Stimulated activated CD8-positive, alpha-beta memory T cell treated with anti-CD3 and anti-CD28 coated beads, Interleukin-7, amount 100 ng/mL, for 48 hours (primary cell): ENCODE results near the gene GPR37L1.
"Not testable (repeated sequence)": the region's sequence is repeated elsewhere in the genome, so short reads cannot be mapped to it uniquely, and the experiment has no call there.

ENCODE experiments used
- DNase-seq, 2 donors: peaks; one replicate each; pipeline ENCODE4 v3.0.0-alpha.2; 2020; ENCODE audit warnings: low read depth in 1 of 2; ENCODE audit errors: extremely low read depth in 1 of 2

GPR37L1 gene

DNA sequence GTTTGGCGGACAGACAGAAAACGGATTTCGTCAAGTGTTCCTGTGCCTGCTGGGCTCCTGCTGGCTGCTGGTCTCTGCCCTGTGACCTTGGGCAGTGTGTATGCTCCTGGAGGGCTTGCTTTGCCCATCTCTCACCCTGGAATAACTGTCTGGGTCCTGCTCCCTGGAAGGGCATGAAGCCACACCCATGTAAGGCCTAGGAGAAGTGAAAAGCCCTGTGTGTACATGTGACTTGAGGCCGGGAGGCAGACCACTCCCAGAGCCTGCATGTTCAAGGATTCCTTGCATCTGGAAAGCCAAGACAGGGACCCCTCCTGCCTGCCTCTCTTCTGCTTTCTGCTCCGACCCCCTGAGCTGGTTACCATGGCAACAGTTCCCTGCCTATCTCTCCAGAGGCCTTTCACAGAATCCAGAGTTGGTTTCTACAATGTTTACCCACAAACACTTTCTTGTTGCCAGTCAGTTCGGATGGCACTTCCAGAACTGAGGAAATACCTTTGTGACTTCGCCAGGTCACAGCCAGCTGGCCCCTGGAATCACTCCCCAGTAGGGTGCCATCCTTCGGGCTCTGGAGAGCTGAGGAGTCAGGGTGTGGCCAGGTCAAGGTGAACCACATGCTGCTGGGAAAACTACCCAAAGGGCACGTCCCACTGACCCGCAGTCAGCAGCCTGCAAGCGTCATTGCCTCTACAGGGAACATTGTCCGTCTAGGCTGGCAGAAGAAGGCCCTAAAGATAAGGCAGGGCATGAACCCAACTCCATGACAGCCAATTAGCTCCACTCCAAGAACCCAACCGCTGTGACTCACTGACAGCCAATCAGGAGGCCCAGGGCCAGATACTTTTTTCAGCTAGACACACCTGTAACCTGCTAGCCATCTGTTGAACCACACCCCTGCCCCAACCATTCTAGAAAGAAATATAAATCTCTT lies 14.7 kb upstream of the GPR37L1 start:
- no peak for DNase-seq

DNA sequence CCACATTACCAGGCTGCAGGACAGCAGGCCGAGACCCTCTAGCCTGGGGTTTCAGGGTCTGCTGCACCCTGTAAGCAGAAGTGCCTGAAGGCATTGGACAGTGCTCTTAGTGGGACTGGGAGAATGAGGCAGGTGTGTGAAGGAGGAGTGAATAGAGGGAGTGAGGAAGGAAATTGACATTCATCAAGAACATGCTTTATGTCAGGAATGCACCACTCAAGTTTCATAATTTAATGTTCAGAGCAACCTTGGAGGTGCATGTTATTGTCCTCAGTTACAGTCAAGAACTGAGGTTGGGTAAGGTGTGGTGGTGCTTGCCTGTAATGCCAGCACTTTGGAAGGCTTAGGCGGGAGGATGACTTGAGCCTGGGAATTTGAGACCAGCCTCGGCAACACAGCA lies 11.7 kb upstream of the GPR37L1 start:
- DNase-seq, result no peak

DNA sequence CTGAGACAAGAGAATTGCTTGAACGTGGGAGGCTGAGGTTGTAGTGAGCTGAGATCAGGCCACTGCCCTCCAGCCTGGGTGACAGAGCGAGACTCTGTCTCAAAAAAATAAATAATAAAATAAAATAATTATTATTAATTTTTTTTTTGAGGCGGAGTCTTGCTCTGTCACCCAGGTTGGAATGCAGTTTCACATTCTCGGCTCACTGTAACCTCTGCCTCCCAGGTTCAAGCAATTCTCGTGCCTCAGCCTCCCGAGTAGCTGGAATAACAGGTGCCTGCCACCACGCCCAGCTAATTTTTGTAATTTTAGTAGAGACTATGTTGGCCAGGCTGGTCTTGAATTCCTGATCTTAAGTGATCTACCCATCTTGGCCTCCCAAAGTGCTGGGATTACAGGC lies 11.1 kb upstream of the GPR37L1 start:
- DNase-seq, result not testable (repeated sequence)

DNA sequence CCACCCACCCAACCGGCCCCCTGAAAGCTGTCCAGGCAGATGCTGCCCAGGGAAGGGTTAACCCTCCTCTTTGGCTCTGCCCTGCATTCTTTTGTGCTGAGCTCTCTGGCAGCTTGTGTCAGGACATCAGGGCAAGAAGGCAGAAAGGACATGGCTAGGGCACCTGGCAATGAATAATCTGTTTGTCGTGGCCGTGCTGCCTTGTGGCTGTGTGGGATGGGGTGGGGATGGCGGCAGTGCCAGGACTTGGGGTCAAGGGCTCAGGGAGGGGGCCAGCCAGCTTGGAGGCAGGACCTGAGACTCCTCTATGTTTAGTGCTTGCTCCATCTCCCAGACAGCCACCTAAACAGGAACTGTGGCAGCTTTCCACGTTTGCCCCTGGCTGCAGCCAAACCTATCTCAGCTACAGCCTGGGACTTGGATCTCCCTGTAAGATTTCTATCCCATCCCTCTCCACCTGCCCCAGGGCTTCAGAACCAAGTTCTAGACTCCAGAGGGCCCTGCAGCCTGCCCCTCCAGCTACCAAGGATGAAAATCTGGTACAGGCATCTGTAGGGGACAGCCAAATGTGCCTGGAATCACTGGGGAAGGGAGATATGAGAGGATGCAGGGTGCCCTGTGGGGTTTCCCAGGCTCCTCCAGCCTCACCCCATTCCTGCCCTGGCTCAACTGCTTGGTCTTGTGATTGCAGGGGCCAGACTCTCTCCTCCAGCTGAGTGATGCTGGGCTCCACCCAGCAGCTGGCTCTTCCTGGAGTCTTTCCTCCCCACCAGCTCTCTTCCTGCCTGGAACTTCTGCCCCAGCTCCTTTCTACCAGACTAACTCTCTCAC lies 9.6 kb upstream of the GPR37L1 start:
- no peak for DNase-seq

DNA sequence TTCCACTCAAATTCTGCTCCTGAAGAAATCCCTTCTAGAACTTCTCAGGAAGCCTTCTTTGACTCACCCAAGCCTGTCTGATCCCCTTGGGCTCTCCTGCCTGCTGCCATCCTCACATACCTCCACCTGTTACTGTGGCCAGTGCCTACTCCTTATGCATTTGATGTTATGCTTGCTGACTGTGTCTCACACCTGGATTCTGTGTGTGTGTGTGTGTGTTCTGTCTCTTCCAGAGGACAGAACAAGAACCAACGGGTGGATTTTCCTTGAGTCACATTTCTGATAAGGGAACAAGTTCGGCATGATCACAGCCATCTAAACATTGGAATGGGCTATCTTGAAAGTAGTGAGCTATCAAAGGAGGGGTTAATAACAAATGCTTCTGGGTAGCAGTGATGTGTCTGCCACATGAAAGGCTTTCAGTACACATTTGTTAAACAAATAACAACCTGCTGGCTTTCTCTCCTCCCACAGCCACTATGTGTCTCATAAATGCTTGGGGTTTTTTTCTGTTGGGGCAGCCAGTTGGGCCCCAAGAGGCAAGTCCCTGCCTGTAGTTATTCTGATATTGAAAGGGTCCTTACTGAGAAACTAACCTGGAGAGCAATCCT lies 8.9 kb upstream of the GPR37L1 start:
- DNase-seq, result no peak

DNA sequence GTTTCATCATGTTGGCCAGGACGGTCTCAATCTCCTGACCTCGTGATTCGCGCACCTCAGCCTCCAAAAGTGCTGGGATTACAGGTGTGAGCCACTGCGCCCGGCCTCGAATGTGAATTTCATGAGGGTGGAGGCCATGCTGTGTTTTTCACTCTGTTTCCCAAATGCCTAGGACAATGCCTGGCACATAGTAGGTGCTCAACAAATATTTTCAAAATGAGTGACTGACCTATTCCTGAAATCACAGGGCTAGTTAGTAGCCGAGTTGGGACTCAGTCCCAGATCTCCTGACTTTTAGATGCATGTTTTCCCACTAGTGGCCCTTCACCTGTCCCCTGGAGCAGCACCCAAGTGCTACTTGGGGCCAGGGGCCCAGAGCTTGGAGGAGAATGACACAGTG lies 6.4 kb upstream of the GPR37L1 start:
- DNase-seq, result no peak

DNA sequence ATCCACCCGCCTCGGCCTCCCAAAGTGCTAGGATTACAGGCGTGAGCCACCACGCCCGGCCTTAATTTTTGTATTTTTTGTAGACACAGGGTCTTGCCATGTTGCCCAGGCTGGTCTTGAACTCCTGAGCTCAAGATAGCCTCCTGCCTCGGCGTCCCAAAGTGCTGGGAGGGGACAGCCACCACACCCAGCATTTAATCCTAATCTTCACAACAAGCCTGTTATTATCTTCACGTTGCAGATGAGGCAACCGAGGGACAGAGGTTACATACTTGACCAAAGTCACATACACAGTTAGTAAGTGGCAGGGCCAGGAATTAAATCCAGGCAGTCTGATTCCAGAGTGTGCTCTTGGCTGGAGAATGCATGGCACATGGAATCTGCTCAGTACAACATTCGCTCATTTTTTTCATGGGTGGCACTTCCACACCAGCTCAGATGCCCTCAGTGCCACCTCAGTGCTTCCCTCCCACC lies 4.8 kb upstream of the GPR37L1 start:
- DNase-seq, result no peak

DNA sequence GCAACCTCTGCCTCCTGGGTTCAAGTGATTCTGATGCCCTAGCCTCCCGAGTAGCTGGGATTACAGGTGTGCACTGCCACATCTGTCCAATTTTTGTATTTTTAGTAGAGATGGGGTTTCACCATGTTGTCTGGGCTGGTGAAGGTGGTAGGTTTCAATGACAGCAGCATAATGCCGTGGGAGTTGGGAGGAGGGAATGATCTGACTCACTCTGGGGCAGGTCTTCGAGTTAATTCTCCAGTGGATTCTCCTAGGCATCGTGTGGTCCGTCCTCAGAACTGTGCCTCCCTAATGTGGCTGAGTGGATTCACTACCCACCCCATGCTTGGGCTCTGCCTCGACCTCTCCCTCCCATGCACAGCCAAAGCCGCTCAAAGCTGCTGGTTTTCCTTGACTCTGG lies 1.7 kb upstream of the GPR37L1 start:
- DNase-seq, result no peak

DNA sequence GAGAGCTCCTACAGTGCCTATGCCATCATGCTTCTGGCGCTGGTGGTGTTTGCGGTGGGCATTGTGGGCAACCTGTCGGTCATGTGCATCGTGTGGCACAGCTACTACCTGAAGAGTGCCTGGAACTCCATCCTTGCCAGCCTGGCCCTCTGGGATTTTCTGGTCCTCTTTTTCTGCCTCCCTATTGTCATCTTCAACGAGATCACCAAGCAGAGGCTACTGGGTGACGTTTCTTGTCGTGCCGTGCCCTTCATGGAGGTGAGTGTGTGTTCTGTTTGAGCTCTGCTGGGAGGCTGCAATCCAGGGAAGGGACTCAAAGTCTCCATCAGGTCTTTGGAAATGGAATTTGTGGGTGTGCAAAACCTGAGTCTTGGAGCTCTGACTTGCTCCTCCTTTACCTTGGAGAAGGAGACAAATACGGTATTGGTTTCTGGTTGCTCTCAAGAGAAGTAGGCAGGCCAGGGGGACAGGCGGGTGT lies 658 bp downstream of the GPR37L1 start:
- DNase-seq, result no peak

DNA sequence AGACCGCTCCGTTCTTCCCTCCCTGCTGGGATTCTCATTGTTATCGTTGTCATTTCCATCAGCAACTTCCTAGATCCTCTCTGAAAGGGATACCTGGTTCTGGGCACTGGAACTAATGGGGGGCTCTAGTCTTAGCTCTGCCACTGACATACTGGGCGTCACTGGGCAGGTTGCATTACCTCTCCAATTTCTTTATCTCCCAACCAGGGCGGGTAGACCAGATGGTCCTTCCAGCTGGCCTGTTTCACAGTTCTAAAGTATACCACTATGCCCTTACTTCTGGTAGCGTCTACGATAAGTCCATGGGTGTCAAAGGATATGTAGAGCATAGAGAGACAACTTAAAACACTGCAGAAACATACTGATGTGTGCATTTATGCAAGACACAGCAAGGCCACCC lies 1.4 kb downstream of the GPR37L1 start:
- no peak for DNase-seq

DNA sequence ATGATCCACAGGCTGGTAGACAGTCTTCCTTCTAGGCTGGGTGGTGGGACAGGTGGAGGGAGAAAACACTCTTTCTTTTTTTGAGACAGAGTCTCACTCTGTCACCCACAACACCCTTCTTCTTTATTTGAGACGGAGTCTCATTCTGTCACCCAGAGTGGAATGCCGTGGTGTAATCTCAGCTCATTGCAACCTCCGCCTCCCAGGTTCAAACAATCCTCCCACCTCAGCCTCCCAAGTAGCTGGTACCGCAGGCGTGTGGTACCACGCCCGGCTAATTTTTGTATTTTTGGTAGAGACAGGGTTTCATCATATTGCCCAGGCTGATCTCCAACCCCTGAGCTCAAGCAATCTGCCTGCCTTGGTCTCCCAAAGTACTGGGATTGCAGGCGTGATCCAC lies 2.9 kb downstream of the GPR37L1 start:
- no peak for DNase-seq

DNA sequence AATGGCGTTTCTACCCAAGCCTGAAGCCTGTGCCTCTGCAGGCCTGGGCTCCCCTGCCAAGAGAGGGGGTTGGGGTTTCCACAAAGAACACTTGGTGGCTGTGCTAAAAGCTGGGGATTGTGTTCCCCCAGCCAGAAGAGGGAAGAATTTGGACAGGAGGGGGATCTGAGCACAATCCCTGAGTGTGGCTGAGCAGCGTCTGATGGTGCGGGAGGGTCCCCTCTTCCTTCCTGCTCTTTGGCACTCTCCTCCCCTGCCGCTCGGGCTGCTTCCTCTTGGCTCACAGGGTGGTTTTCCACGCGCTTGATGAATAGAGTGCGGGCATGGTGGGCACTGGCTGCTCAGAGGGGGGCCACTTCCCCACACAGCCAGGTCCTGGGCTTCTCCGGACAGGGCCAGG lies 3.7 kb downstream of the GPR37L1 start:
- no peak for DNase-seq

DNA sequence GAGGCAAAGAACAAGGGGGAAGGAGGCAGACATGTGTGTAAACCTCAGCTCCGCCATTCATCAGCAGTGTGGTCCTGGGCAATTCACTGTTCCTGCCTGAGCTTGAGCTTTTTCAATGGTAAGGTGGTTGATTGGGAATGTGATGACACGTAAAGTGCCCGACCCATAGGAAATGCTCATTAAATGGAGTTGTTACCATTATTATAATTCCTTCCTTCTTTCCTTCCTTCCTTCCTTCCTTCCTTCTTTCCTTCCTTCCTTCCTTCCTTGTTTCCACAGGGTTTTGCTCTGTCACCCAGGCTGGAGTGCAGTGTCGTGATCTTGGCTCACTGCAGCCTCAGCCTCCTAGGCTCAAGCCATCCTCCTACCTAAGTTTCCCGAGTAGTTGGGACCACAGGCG lies 4.3 kb downstream of the GPR37L1 start:
- no peak for DNase-seq

DNA sequence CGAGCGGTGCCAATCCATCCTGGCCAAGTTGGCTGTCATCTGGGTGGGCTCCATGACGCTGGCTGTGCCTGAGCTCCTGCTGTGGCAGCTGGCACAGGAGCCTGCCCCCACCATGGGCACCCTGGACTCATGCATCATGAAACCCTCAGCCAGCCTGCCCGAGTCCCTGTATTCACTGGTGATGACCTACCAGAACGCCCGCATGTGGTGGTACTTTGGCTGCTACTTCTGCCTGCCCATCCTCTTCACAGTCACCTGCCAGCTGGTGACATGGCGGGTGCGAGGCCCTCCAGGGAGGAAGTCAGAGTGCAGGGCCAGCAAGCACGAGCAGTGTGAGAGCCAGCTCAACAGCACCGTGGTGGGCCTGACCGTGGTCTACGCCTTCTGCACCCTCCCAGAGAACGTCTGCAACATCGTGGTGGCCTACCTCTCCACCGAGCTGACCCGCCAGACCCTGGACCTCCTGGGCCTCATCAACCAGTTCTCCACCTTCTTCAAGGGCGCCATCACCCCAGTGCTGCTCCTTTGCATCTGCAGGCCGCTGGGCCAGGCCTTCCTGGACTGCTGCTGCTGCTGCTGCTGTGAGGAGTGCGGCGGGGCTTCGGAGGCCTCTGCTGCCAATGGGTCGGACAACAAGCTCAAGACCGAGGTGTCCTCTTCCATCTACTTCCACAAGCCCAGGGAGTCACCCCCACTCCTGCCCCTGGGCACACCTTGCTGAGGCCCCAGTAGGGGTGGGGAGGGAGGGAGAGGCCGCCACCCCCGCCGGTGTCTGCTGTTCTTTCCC lies 5.3 kb downstream of the GPR37L1 start:
- DNase-seq, result no peak

DNA sequence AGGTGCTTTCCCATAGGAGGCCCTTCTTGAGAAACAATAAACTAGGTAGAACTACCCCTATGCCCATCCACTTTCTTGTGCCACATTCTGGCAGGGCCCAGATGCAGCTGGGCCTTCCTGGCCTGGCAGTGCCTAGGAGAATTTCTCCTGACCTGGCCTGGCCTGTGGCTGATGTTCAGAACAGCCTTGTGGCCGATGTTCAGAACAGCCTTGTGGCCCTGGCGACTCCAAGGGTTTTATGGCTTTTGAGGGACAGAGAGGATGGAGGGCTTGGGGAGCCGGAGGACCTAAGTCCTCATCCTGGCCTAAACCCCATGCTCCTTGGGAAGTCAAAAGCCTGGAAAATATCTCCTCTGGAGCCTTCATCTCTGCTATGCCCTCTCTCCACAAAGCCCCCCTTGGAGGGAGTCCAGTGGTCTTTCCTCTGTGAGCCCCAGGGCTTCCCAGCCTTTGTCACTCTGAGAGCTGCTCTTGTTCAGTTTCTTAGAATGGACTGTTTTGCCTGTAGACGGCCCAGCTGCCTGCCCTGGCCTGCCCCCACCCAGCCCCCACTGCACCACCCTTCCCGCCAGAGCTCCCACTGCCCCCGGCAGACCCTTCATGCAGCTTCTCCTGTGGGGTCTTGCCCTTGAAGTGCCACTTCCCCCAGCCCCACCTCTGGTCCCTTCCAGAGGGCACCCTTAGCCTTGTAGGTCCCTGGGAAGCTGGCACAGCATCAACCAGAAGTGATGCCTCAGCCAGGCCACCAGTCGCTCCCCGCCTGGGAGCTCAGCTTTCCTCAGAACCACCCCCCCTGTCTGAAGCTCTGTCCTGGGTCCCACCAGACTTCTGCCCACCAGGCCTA lies 7.0 kb downstream of the GPR37L1 start:
- no peak for DNase-seq

DNA sequence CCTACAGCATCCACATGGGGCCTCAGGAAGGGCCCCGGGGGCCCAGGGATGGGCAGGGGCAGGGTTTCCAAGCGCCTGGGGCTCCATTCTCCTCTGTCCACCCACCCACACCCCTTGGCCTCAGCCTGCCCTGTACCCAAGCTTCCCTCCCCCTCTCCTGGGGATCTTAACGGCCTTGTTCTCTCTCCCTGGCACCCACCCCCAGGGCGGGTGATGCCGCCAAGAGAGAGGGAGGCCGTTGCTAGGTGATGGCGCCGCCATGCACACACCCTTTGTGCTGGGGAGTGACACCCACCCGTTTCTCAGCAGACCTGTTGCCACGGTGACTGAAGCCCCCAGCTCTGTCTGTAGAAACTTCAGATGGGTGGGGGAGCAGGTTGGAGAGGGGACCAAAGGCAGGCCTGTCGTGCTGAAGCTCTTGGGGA lies 7.6 kb downstream of the GPR37L1 start:
- DNase-seq, result no peak

DNA sequence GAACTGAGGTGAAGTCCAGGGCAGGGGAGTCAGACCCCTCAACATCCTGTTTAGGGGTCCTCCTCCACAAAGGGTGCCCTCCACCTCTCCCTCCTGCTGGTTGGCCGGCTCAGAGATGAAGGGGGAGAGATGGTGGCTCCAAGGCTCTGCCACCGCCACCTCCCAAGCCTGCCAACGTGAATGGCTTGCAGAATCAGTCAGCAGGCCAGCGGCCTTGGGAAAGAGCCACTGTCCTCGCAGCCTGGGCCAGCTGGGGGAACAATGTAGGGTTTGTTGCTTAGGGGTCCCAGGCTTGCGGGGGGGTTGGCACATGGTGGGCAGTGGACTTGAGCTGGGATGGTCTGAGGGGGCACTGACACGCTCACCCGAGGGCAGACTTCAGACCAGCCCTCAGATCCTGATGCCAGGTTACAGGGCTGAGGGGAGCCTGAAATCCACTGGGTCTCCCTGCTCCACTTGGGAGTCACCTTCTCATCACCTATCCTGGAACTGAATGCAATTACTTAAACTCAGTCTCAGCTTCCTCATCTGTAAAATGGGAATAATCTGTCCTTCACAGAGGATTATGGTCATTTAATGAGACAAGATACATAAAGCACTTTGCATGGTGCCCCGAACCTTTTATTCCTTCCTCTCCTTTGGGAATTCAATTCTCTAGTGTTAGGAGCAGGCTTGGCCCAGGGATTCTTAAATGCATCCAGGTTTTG lies 8.3 kb downstream of the GPR37L1 start:
- DNase-seq, result no peak

DNA sequence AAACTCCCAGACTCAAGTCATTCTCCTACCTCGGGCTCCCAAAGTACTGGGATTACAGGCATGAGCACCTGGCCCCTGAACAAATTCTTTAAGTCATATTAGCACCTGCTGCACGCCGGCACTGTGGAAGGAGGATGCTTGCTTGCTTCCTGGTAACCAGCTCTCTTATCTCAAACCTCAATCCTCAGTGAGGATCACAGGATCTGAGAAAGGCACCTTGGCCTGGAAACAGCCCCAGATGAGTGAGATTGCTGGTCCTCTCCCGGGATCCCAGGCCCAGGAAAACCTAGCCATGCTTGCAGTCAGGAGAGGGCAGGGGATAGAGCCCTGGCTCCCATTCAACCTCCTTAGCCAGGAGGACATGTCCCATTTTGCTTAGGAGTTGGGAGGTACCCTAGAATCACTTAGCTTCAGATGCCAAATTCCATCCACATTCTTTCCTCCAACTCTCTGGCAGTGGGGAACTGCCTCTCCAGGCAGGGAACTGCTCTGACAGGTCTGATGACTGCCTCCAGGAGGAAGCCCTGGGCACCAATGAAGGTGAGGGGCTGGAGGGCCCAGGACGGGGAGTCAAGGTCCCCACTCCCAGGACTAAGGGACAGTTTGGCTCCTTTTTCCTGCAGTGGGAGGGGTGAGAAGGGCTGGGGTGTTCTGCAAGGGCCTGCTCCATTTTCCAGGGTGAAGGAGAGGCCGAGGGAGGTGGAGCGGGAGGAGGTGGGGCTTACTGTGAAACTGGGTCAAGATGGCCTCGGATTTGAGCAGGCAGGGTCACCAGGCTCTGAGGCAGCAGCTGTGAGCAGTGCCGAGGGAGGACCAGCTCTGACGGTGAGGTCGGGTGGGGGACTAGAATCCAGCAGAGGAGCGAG lies 9.5 kb downstream of the GPR37L1 start:
- no peak for DNase-seq
